Esophagus squamous epithelium (tissue), 5 donors: ENCODE data around the gene PITPNB. TPM values are rescaled to one million over a fixed set of nuclear protein-coding genes. Genes with fewer than 3 reads are reported as not detected.
A peak's percentile ranks its signal among the peaks of the same experiment; 100 is the strongest.

ENCODE experiments used
- DNase-seq: peaks from one replicate; lab custom pipeline; 2025; lab: John Stamatoyannopoulos, UW
- H3K27ac ChIP-seq, 4 donors: fragments of 200-600 bp; sonication (generic); one replicate each; pipeline ENCODE4 v1.5.1; 2016 to 2019; ENCODE audit warnings: mild to moderate bottlenecking in 1 of 4
- H3K27me3 ChIP-seq, 4 donors: fragments of 200-600 bp; sonication (generic); 1 replicate in 3 of 4; 2 replicates in 1 of 4; pipeline versions ENCODE4 v1.5.1 to v1.6.0; 2017 to 2021; ENCODE audit warnings: antibody characterized with exemption in 1 of 4
- H3K36me3 ChIP-seq, 3 donors: fragments of 200-600 bp; sonication (generic); one replicate each; pipeline ENCODE4 v1.5.1; 2016 to 2019
- H3K4me1 ChIP-seq, 3 donors: fragments of 200-600 bp; sonication (generic); one replicate each; pipeline ENCODE4 v1.5.1; 2017 to 2019
- H3K4me3 ChIP-seq, 4 donors: fragments of 200-600 bp; sonication (generic); 1 replicate in 3 of 4; 2 replicates in 1 of 4; pipeline ENCODE4 v1.5.1; 2016 to 2019; ENCODE audit warnings: mild to moderate bottlenecking in 2 of 4, moderate library complexity in 1 of 4
- H3K9me3 ChIP-seq, 3 donors: fragments of 200-600 bp; sonication (generic); one replicate each; pipeline ENCODE4 v1.5.1; 2016 to 2019
- CTCF ChIP-seq, 6 experiments: fragments of 450-650 bp in 4 of 6; fragments of 200-600 bp in 2 of 6; sonication (generic) in 2 of 6; IDR thresholded peaks; one replicate each; pipeline ENCODE4 v1.5.1; 2016 to 2019; ENCODE audit warnings: antibody characterized with exemption in 6 of 6, mild to moderate bottlenecking in 4 of 6, moderate library complexity in 4 of 6
- POLR2A ChIP-seq, 4 donors: fragments of 450-650 bp; IDR thresholded peaks; one replicate each; pipeline ENCODE4 v1.6.1; 2017; ENCODE audit warnings: antibody characterized with exemption in 4 of 4, mild to moderate bottlenecking in 4 of 4, moderate library complexity in 3 of 4
- WGBS, 2 donors: methylation state at CpG; one replicate each; pipeline ENCODE4 v1.1.5; 2018; 5-methylcytosine and 5-hydroxymethylcytosine counted together
- intact Hi-C: fragments of 100-400 bp; cut with DNase I; formaldehyde crosslinking; loops from one replicate; pipeline ENCODE4 v1.15.0; 2022
- total RNA-seq, 4 donors: library from RNA; depleted of rRNA; stranded (reverse); fragments of >200 nt; gene quantifications; one replicate each; pipeline ENCODE4 v1.1.0, GENCODE V29; 2016
- donor health status: DM: yes; HTN: yes; CAD: no.

PITPNB gene
- total RNA-seq, 4 donors from 2014 or later = 26.4 to 68.9 (median 46.4) TPM

- Histone ChIP-seq H3K36me3 (peaks cover 0 to 72% (median 0%) of the 10 kb centered on the region in 3 donors), H3K27me3 (no peaks in the 10 kb centered on the region), H3K27ac (no peak overlapping the region), H3K9me3 (no peaks in the 10 kb centered on the region), H3K4me3 (no peak overlapping the region), H3K4me1 (peaks cover 5 to 27% (median 9%) of the 10 kb centered on the region in 3 donors)
- intact Hi-C loops = no loop called here
- TF ChIP-seq POLR2A (IDR thresholded peaks at IDR 0.05) = no peak
- TF ChIP-seq CTCF (IDR thresholded peaks at IDR 0.05) = no peak
- WGBS, 2 donors = 83 to 94% methylated on average over 11 of the region's 20 CpGs
- no peak for DNase-seq
These were observed 74.1 kb downstream of the PITPNB start for GRCh38 chr22:27844656-27845591.

GRCh38 chr22:27844256-27844655, 74.8 kb downstream of the PITPNB start:
- TF ChIP-seq POLR2A (IDR thresholded peaks at IDR 0.05) = no peak
- TF ChIP-seq CTCF (IDR thresholded peaks at IDR 0.05) = no peak
- intact Hi-C loops = no loop called here
- Histone ChIP-seq H3K36me3 (peaks cover 0 to 66% (median 0%) of the 10 kb centered on the region in 3 donors), H3K4me1 (peaks cover 0 to 21% (median 3%) of the 10 kb centered on the region in 3 donors), H3K27ac (no peak overlapping the region), H3K4me3 (no peak overlapping the region), H3K27me3 (no peaks in the 10 kb centered on the region), H3K9me3 (no peaks in the 10 kb centered on the region)
- WGBS, 2 donors = 87 to 90% methylated on average over 3 of the region's 6 CpGs
- no peak for DNase-seq

- peaks cover 0 to 60% (median 0%) of the 10 kb centered on the region in 3 donors for H3K36me3 ChIP-seq
- WGBS, 2 donors = 69 to 75% methylated on average over 7 of the region's 7 CpGs
- no peak for DNase-seq
- TF ChIP-seq CTCF (IDR thresholded peaks at IDR 0.05) = no peak
- no peak overlapping the region for H3K4me3 ChIP-seq
- H3K9me3 ChIP-seq = no peaks in the 10 kb centered on the region
- peak overlapping the region in 1 of 4 donors; percentile 34 for H3K27ac ChIP-seq
- intact Hi-C loops = no loop called here
- H3K27me3 ChIP-seq = no peaks in the 10 kb centered on the region
- peaks cover 0 to 13% (median 3%) of the 10 kb centered on the region in 3 donors for H3K4me1 ChIP-seq
These were observed 75.6 kb downstream of the PITPNB start for GRCh38 chr22:27843441-27843840.

- Histone ChIP-seq H3K4me1 (peaks cover 0 to 13% (median 3%) of the 10 kb centered on the region in 3 donors), H3K27me3 (no peaks in the 10 kb centered on the region), H3K27ac (peak overlapping the region in 2 of 4 donors; percentile 15 to 34), H3K4me3 (no peak overlapping the region), H3K9me3 (no peaks in the 10 kb centered on the region), H3K36me3 (peaks cover 0 to 54% (median 0%) of the 10 kb centered on the region in 3 donors)
- no peak for TF ChIP-seq CTCF (IDR thresholded peaks at IDR 0.05)
- TF ChIP-seq POLR2A (IDR thresholded peaks at IDR 0.05) = no peak
- DNase-seq = no peak
- intact Hi-C loops = no loop called here
- 69 to 81% methylated on average over 15 of the region's 15 CpGs for WGBS, 2 donors
These were observed 76.2 kb downstream of the PITPNB start for GRCh38 chr22:27842669-27843431.
